NAMALWA (cell line): ENCODE results near the gene NEK9.
"Not testable (repeated sequence)": the region's sequence is repeated elsewhere in the genome, so short reads cannot be mapped to it uniquely, and the experiment has no call there.

Experiments used
- DNase-seq: peaks from one replicate; pipeline ENCODE4 v3.0.0-alpha.2; 2015; ENCODE audit warnings: low spot score

The NEK9 gene

GRCh38 chr14:75101491-75101890 lies 25.4 kb downstream of the NEK9 start:
- DNase-seq, result no peak

GRCh38 chr14:75098682-75099081 lies 28.2 kb downstream of the NEK9 start:
- DNase-seq, result no peak

GRCh38 chr14:75098212-75098611 lies 28.6 kb downstream of the NEK9 start:
- DNase-seq, result no peak

GRCh38 chr14:75096959-75097358 lies 29.9 kb downstream of the NEK9 start:
- DNase-seq, result no peak

- no peak for DNase-seq
Measured at GRCh38 chr14:75095690-75096089, 31.2 kb downstream of the NEK9 start.

- DNase-seq, result no peak
Measured at GRCh38 chr14:75094896-75095295, 32.0 kb downstream of the NEK9 start.

- no peak for DNase-seq
Measured at GRCh38 chr14:75092698-75093097, 34.1 kb downstream of the NEK9 start.

- no peak for DNase-seq
Measured at GRCh38 chr14:75091251-75091650, 35.6 kb downstream of the NEK9 start.

GRCh38 chr14:75090353-75090752 lies 36.5 kb downstream of the NEK9 start:
- no peak for DNase-seq

GRCh38 chr14:75088566-75089373 lies 38.1 kb downstream of the NEK9 start:
- DNase-seq, result peak; percentile 46

- DNase-seq, result no peak
Measured at GRCh38 chr14:75088153-75088552, 38.7 kb downstream of the NEK9 start.

- DNase-seq, result no peak
Measured at GRCh38 chr14:75084513-75084912, 42.3 kb downstream of the NEK9 start.

GRCh38 chr14:75083271-75083670 lies 43.6 kb downstream of the NEK9 start:
- DNase-seq, result no peak

GRCh38 chr14:75081660-75082229 lies 45.1 kb downstream of the NEK9 start:
- no peak for DNase-seq

- no peak for DNase-seq
Measured at GRCh38 chr14:75079521-75079920, 47.3 kb downstream of the NEK9 start.

GRCh38 chr14:75077794-75078193 lies 49.1 kb downstream of the NEK9 start:
- DNase-seq, result no peak

- DNase-seq, result no peak
Measured at GRCh38 chr14:75070383-75070782, 56.5 kb downstream of the NEK9 start.

GRCh38 chr14:75069811-75070145 lies 57.1 kb downstream of the NEK9 start:
- no peak for DNase-seq

- peak; percentile 69 for DNase-seq
Measured at GRCh38 chr14:75069121-75069810, 57.6 kb downstream of the NEK9 start, which contains the start of gene ZC2HC1C. ZC2HC1C (plus strand) TSS chr14:75069641; CDS start chr14:75070574, 933 bp downstream.

GRCh38 chr14:75068294-75069120 lies 58.3 kb downstream of the NEK9 start:
- no peak for DNase-seq

GRCh38 chr14:75067765-75068164 lies 59.1 kb downstream of the NEK9 start:
- not testable (repeated sequence) for DNase-seq

- DNase-seq, result no peak
Measured at GRCh38 chr14:75067212-75067611, 59.6 kb downstream of the NEK9 start.
